ENCODE results near the gene B3GNT9. TPM values are rescaled to one million over a fixed set of nuclear protein-coding genes. Genes with fewer than 3 reads are reported as not detected.
A peak's percentile ranks its signal among the peaks of the same experiment; 100 is the strongest.

B3GNT9 gene
- polyA plus RNA-seq, 1 of the 3 experiments (the other 2 are of a cell fraction): 9.9 TPM

GRCh38 chr16:67114793-67115192 is 36.0 kb downstream of the B3GNT9 start:
- no peak overlapping the region for H2AFZ ChIP-seq (ENCODE audit: low read depth)
- peak overlapping the region; percentile 26; the same call in 1 of the 2 replicates for H3K4me2 ChIP-seq
- H3K9ac ChIP-seq: 0 out of 2 replicates have a peak overlapping the region, but pooled peaks have one; percentile 28
- no peaks in the 10 kb centered on the region for H3K36me3 ChIP-seq (replicated peaks in 1 of 2; ENCODE audit: control insufficient read depth in 1 of 2, insufficient read depth in 2 of 2, low read length in 1 of 2)
- peaks cover 19% of the 10 kb centered on the region for H3F3A ChIP-seq (replicated peaks; ENCODE audit: insufficient read depth)
- DNase-seq: no peak
- H3K4me1 ChIP-seq (ENCODE audit: control insufficient read depth in 1 of 2, insufficient read depth in 2 of 2, low read depth in 1 of 2, low read length in 1 of 2): peaks cover 10 to 11% of the 10 kb centered on the region in 2 experiments; a peak in 2 of 4 replicates
- H3K27ac ChIP-seq (ENCODE audit: low read depth in 2 of 2, low read length in 1 of 2): peak overlapping the region in 1 of 2 experiments; percentile 77; a peak in 2 of 4 replicates
- TF ChIP-seq TCF12 (IDR thresholded peaks at IDR 0.05): peak; percentile 82
- TF ChIP-seq EP300 (IDR thresholded peaks at IDR 0.05; ENCODE audit: borderline replicate concordance in 1 of 2, low read depth in 1 of 2, low read length in 1 of 2): no peak
- no peak for TF ChIP-seq RFX5 (IDR thresholded peaks at IDR 0.05; ENCODE audit: low read length)
- TF ChIP-seq YY1 (IDR thresholded peaks at IDR 0.05; ENCODE audit: low read depth): no peak
- no peak for TF ChIP-seq REST (IDR thresholded peaks at IDR 0.05; ENCODE audit: low read depth, low read length)
- peak; percentile 47 for TF ChIP-seq PBX3 (IDR thresholded peaks at IDR 0.05)
- TF ChIP-seq SMC3 (IDR thresholded peaks at IDR 0.05; ENCODE audit: low read depth, low read length): no peak
- TF ChIP-seq GATA2 (CRISPR knock-in tag; IDR thresholded peaks at IDR 0.05): no peak
- TF ChIP-seq SIN3A (IDR thresholded peaks at IDR 0.05; ENCODE audit: borderline replicate concordance, low read depth, low read length): no peak
- TF ChIP-seq FOXJ3 (CRISPR knock-in tag; IDR thresholded peaks at IDR 0.05): no peak
- no peak for TF ChIP-seq USF2 (IDR thresholded peaks at IDR 0.05; ENCODE audit: borderline replicate concordance, low read depth, low read length)
- TF ChIP-seq TAF1 (IDR thresholded peaks at IDR 0.05; ENCODE audit: borderline replicate concordance, low read depth, low read length): no peak
- TF ChIP-seq JUND (IDR thresholded peaks at IDR 0.05): no peak
- TF ChIP-seq GABPA (IDR thresholded peaks at IDR 0.05; ENCODE audit: low read depth): no peak
- TF ChIP-seq CHD2 (IDR thresholded peaks at IDR 0.05; ENCODE audit: low read length, partially characterized antibody): no peak
- no peak for TF ChIP-seq CTCF (IDR thresholded peaks at IDR 0.05)
- TF ChIP-seq FOSL2 (IDR thresholded peaks at IDR 0.05; ENCODE audit: borderline replicate concordance, low read depth): peak; percentile 42; the same call in 1 of the 2 replicates
- TF ChIP-seq ZBTB33 (IDR thresholded peaks at IDR 0.05; ENCODE audit: borderline replicate concordance, low read depth): no peak
- TF ChIP-seq IRF3 (IDR thresholded peaks at IDR 0.05; ENCODE audit: low read depth, low read length): no peak
- no peak for TF ChIP-seq ELF1 (IDR thresholded peaks at IDR 0.05)
- ChIA-PET CTCF (interaction anchor here (0.6 to 1.8 kb wide), 4 partner anchors 41 to 156 kb away, joined by 3 to 7 read pairs (median 3); partner anchors contain the start of gene NOL3), POLR2A (interaction anchor here (0.5 kb wide), 1 partner anchor 186 kb away, joined by 4 read pairs; no protein-coding TSS in a partner anchor)
- no peaks in the 10 kb centered on the region for H3K9me2 ChIP-seq
- H3K4me3 ChIP-seq (ENCODE audit: low read depth in 2 of 2, low read length in 1 of 2): no peak overlapping the region
- H3K9me3 ChIP-seq: no peaks in the 10 kb centered on the region
- 94% methylated on average over 2 of the region's 2 CpGs for WGBS (ENCODE audit: low lambda C conversion rate)
- H3K27me3 ChIP-seq (ENCODE audit: insufficient read depth): no peaks in the 10 kb centered on the region
- H3K79me2 ChIP-seq (ENCODE audit: insufficient read depth): peaks cover 87% of the 10 kb centered on the region
- peaks cover 8% of the 10 kb centered on the region for H4K20me1 ChIP-seq (ENCODE audit: insufficient read depth)

All from SK-N-SH (cell line).